ENCODE measurements around the gene GRID2.

- TF ChIP-seq PBX3 (IDR thresholded peaks at IDR 0.05; ENCODE audit: insufficient replicate concordance, low read depth, low read length) (no peak), HDAC2 (IDR thresholded peaks at IDR 0.05) (no peak), CTCF (IDR thresholded peaks at IDR 0.05 in 2 of 3, conservative IDR thresholded peaks at IDR 0.05 in 1 of 3; ENCODE audit: control insufficient read depth in 2 of 3, extremely low read depth in 1 of 3, insufficient read depth in 1 of 3, low read depth in 3 of 3, low read length in 3 of 3) (no peak), POLR2A (IDR thresholded peaks at IDR 0.05; ENCODE audit: low read depth, low read length) (no peak), SIN3A (IDR thresholded peaks at IDR 0.05; ENCODE audit: low read depth, low read length) (no peak), EZH2 (IDR thresholded peaks at IDR 0.05; ENCODE audit: borderline replicate concordance, control insufficient read depth, low read depth, low read length) (no peak), JUND (IDR thresholded peaks at IDR 0.05; ENCODE audit: low read depth, low read length) (no peak), EP300 (IDR thresholded peaks at IDR 0.05; ENCODE audit: borderline replicate concordance in 1 of 2, control insufficient read depth in 1 of 2, low read depth in 2 of 2, low read length in 2 of 2) (no peak), NR2C2 (IDR thresholded peaks at IDR 0.05; ENCODE audit: borderline replicate concordance, control insufficient read depth, insufficient read length, low read depth) (no peak), POLR2AphosphoS5 (IDR thresholded peaks at IDR 0.05; ENCODE audit: low read length) (no peak), HCFC1 (IDR thresholded peaks at IDR 0.05; ENCODE audit: low read length) (no peak), CHD2 (IDR thresholded peaks at IDR 0.05; ENCODE audit: borderline replicate concordance, low read depth, low read length) (no peak)
Observed at GRCh38 chr4:92382128-92382527, 78.4 kb downstream of the GRID2 start.

All from GM12878 (cell line).